Measurements from ENCODE around the gene MYO10.
A peak's percentile ranks its signal among the peaks of the same experiment; 100 is the strongest.

Gene MYO10

GRCh38 chr5:16625096-16625495, 311.0 kb downstream of the MYO10 start:
- TF ChIP-seq CTCF (IDR thresholded peaks at IDR 0.05; ENCODE audit: extremely low read depth, missing control alignments): no peak
- DNase-seq (ENCODE audit: low spot score): no peak

GRCh38 chr5:16619136-16619535, 317.0 kb downstream of the MYO10 start:
- no peak for TF ChIP-seq CTCF (IDR thresholded peaks at IDR 0.05; ENCODE audit: extremely low read depth, missing control alignments)
- DNase-seq (ENCODE audit: low spot score): no peak

- no peak for TF ChIP-seq CTCF (IDR thresholded peaks at IDR 0.05; ENCODE audit: extremely low read depth, missing control alignments)
- peak; percentile 19 for DNase-seq (ENCODE audit: low spot score)
These were observed 317.8 kb downstream of the MYO10 start for GRCh38 chr5:16618138-16618897.

- peak; percentile 31 for DNase-seq (ENCODE audit: low spot score)
- no peak for TF ChIP-seq CTCF (IDR thresholded peaks at IDR 0.05; ENCODE audit: extremely low read depth, missing control alignments)
These were observed 318.7 kb downstream of the MYO10 start for GRCh38 chr5:16617274-16617968.

GRCh38 chr5:16616536-16617273, 319.4 kb downstream of the MYO10 start, which contains the start of gene RETREG1:
TSS of gene RETREG1 (minus strand) at chr5:16616997. CDS start at chr5:16616971, 26 bp downstream.
- TF ChIP-seq CTCF (IDR thresholded peaks at IDR 0.05; ENCODE audit: extremely low read depth, missing control alignments): no peak
- peak; percentile 59 for DNase-seq (ENCODE audit: low spot score)

- DNase-seq (ENCODE audit: low spot score): peak; percentile 24
These were observed 320.1 kb downstream of the MYO10 start for GRCh38 chr5:16615741-16616535.

More at GRCh38 chr5:16615741-16616535, 320.1 kb downstream of the MYO10 start:
- no peak for TF ChIP-seq CTCF (IDR thresholded peaks at IDR 0.05; ENCODE audit: extremely low read depth, missing control alignments)
